Activated CD8-positive, alpha-beta memory T cell treated with anti-CD3 and anti-CD28 coated beads for 1 hour (primary cell): ENCODE results near the gene BEX2.

Experiments used
- DNase-seq, 2 donors: peaks; one replicate each; pipeline ENCODE4 v3.0.0-alpha.2; 2020; ENCODE audit warnings: low read depth in 1 of 2; ENCODE audit errors: extremely low read depth in 1 of 2

Gene BEX2

GRCh38 chrX:103274284-103274683 lies 36.5 kb downstream of the BEX2 start:
- DNase-seq: no peak
